Esophagus squamous epithelium (tissue), 5 donors: ENCODE measurements around the gene RPP30. TPM values are rescaled to one million over a fixed set of nuclear protein-coding genes. Genes with fewer than 3 reads are reported as not detected.

Experiments used
- DNase-seq: peaks from one replicate; lab custom pipeline; 2025; lab: John Stamatoyannopoulos, UW
- H3K27ac ChIP-seq, 4 donors: fragments of 200-600 bp; sonication (generic); one replicate each; pipeline ENCODE4 v1.5.1; 2016 to 2019; ENCODE audit warnings: mild to moderate bottlenecking in 1 of 4
- H3K27me3 ChIP-seq, 4 donors: fragments of 200-600 bp; sonication (generic); 1 replicate in 3 of 4; 2 replicates in 1 of 4; pipeline versions ENCODE4 v1.5.1 to v1.6.0; 2017 to 2021; ENCODE audit warnings: antibody characterized with exemption in 1 of 4
- H3K36me3 ChIP-seq, 3 donors: fragments of 200-600 bp; sonication (generic); one replicate each; pipeline ENCODE4 v1.5.1; 2016 to 2019
- H3K4me1 ChIP-seq, 3 donors: fragments of 200-600 bp; sonication (generic); one replicate each; pipeline ENCODE4 v1.5.1; 2017 to 2019
- H3K4me3 ChIP-seq, 4 donors: fragments of 200-600 bp; sonication (generic); 1 replicate in 3 of 4; 2 replicates in 1 of 4; pipeline ENCODE4 v1.5.1; 2016 to 2019; ENCODE audit warnings: mild to moderate bottlenecking in 2 of 4, moderate library complexity in 1 of 4
- H3K9me3 ChIP-seq, 3 donors: fragments of 200-600 bp; sonication (generic); one replicate each; pipeline ENCODE4 v1.5.1; 2016 to 2019
- CTCF ChIP-seq, 6 experiments: fragments of 450-650 bp in 4 of 6; fragments of 200-600 bp in 2 of 6; sonication (generic) in 2 of 6; IDR thresholded peaks; one replicate each; pipeline ENCODE4 v1.5.1; 2016 to 2019; ENCODE audit warnings: antibody characterized with exemption in 6 of 6, mild to moderate bottlenecking in 4 of 6, moderate library complexity in 4 of 6
- POLR2A ChIP-seq, 4 donors: fragments of 450-650 bp; IDR thresholded peaks; one replicate each; pipeline ENCODE4 v1.6.1; 2017; ENCODE audit warnings: antibody characterized with exemption in 4 of 4, mild to moderate bottlenecking in 4 of 4, moderate library complexity in 3 of 4
- WGBS, 2 donors: methylation state at CpG; one replicate each; pipeline ENCODE4 v1.1.5; 2018; 5-methylcytosine and 5-hydroxymethylcytosine counted together
- intact Hi-C: fragments of 100-400 bp; cut with DNase I; formaldehyde crosslinking; loops from one replicate; pipeline ENCODE4 v1.15.0; 2022
- total RNA-seq, 4 donors: library from RNA; depleted of rRNA; stranded (reverse); fragments of >200 nt; gene quantifications; one replicate each; pipeline ENCODE4 v1.1.0, GENCODE V29; 2016
- donor health status: DM: yes; HTN: yes; CAD: no.

The RPP30 gene
- total RNA-seq, 4 donors from 2014 or later = 13.6 to 31.4 (median 22.9) TPM

- 32 to 34% methylated on average over 12 of the region's 12 CpGs for WGBS, 2 donors
- peaks cover 0 to 16% (median 4%) of the 10 kb centered on the region in 3 donors for H3K4me1 ChIP-seq
- TF ChIP-seq POLR2A (IDR thresholded peaks at IDR 0.05) = no peak
- peak; percentile 71 to 87 (median 82) for TF ChIP-seq CTCF (IDR thresholded peaks at IDR 0.05)
- intact Hi-C loops = no loop called here
- no peak overlapping the region for H3K4me3 ChIP-seq
- no peak for DNase-seq
- peaks cover 0 to 11% (median 0%) of the 10 kb centered on the region in 3 donors for H3K36me3 ChIP-seq
- peak overlapping the region in 3 of 4 donors; percentile 31 to 65 (median 51) for H3K27ac ChIP-seq
- no peaks in the 10 kb centered on the region for H3K27me3 ChIP-seq
- H3K9me3 ChIP-seq = no peaks in the 10 kb centered on the region
These were observed 39.6 kb downstream of the RPP30 start for GRCh38 chr10:90911133-90912051.

- Histone ChIP-seq H3K27me3 (no peaks in the 10 kb centered on the region), H3K4me3 (no peak overlapping the region), H3K27ac (peak overlapping the region in 2 of 4 donors; percentile 19 to 65), H3K4me1 (peaks cover 0 to 16% (median 4%) of the 10 kb centered on the region in 3 donors), H3K36me3 (peaks cover 0 to 10% (median 0%) of the 10 kb centered on the region in 3 donors), H3K9me3 (no peaks in the 10 kb centered on the region)
- no peak for TF ChIP-seq POLR2A (IDR thresholded peaks at IDR 0.05)
- no peak for TF ChIP-seq CTCF (IDR thresholded peaks at IDR 0.05)
- intact Hi-C loops = no loop called here
- DNase-seq = no peak
- 26 to 32% methylated on average over 3 to 4 of the region's 4 CpGs for WGBS, 2 donors
These were observed 40.4 kb downstream of the RPP30 start for GRCh38 chr10:90912174-90912573.

- TF ChIP-seq POLR2A (IDR thresholded peaks at IDR 0.05) (no peak), CTCF (IDR thresholded peaks at IDR 0.05) (no peak)
- H3K9me3 ChIP-seq = no peaks in the 10 kb centered on the region
- 80 to 94% methylated on average over 7 of the region's 7 CpGs for WGBS, 2 donors
- no peak overlapping the region for H3K4me3 ChIP-seq
- intact Hi-C loops = no loop called here
- no peaks in the 10 kb centered on the region for H3K27me3 ChIP-seq
- H3K27ac ChIP-seq = peak overlapping the region in 2 of 4 donors; percentile 6 to 19
- DNase-seq = no peak
- peaks cover 0 to 2% (median 0%) of the 10 kb centered on the region in 3 donors for H3K36me3 ChIP-seq
- H3K4me1 ChIP-seq = peaks cover 0 to 16% (median 4%) of the 10 kb centered on the region in 3 donors
These were observed 41.2 kb downstream of the RPP30 start for GRCh38 chr10:90912854-90913479.

- intact Hi-C loops = no loop called here
- DNase-seq = no peak
- Histone ChIP-seq H3K27me3 (no peaks in the 10 kb centered on the region), H3K4me1 (peaks cover 0 to 16% (median 4%) of the 10 kb centered on the region in 3 donors), H3K4me3 (no peak overlapping the region), H3K9me3 (no peaks in the 10 kb centered on the region), H3K36me3 (no peaks in the 10 kb centered on the region), H3K27ac (no peak overlapping the region)
- whole genome bisulfite sequencing, 2 donors = 91 to 98% methylated on average over 2 of the region's 2 CpGs
- TF ChIP-seq POLR2A (IDR thresholded peaks at IDR 0.05) = no peak
These were observed 42.1 kb downstream of the RPP30 start for GRCh38 chr10:90913774-90914420.

- Histone ChIP-seq H3K36me3 (no peaks in the 10 kb centered on the region), H3K4me1 (peaks cover 0 to 16% (median 4%) of the 10 kb centered on the region in 3 donors), H3K27me3 (peaks cover 0 to 5% (median 0%) of the 10 kb centered on the region in 4 donors), H3K27ac (no peak overlapping the region), H3K4me3 (no peak overlapping the region), H3K9me3 (no peaks in the 10 kb centered on the region)
- 78 to 91% methylated on average over 9 to 10 of the region's 10 CpGs for WGBS, 2 donors
- no peak for DNase-seq
- intact Hi-C loops = no loop called here
- TF ChIP-seq POLR2A (IDR thresholded peaks at IDR 0.05) (no peak), CTCF (IDR thresholded peaks at IDR 0.05) (no peak)
These were observed 43.4 kb downstream of the RPP30 start for GRCh38 chr10:90914992-90915765.
